A549 (cell line): ENCODE data around the gene HSPA4L.

Experiments used
- CHD4 ChIP-seq: fragments of 200-600 bp; sonication (generic); IDR thresholded peaks from 2 replicates; pipeline ENCODE4 v1.6.1; 2016; ENCODE audit warnings: antibody characterized with exemption, mild to moderate bottlenecking, borderline replicate concordance
- E2F6 ChIP-seq: IDR thresholded peaks from 2 replicates; pipeline ENCODE4 v1.6.1; 2012; ENCODE audit warnings: low read depth, borderline replicate concordance
- EP300 ChIP-seq, 2 experiments: fragments of >200 bp; sonication (Bioruptor Twin); formaldehyde crosslinking; IDR thresholded peaks; 2 replicates in 1 of 2; 3 replicates in 1 of 2; pipeline ENCODE4 v1.6.1; 2016 to 2017
- HOXA7 ChIP-seq: fragments of 250-450 bp; sonication (Bioruptor Pico); IDR thresholded peaks from 2 replicates; pipeline ENCODE4 v1.5.0; 2020; ENCODE audit warnings: mild to moderate bottlenecking, moderate library complexity
- MYC ChIP-seq: IDR thresholded peaks from 2 replicates; pipeline ENCODE4 v1.6.1; 2012; ENCODE audit warnings: mild to moderate bottlenecking, inconsistent platforms, low read length, improper control_type of control experiment, borderline replicate concordance
- POLR2A ChIP-seq: IDR thresholded peaks from 2 replicates; pipeline ENCODE4 v1.6.1; 2012; ENCODE audit warnings: mild to moderate bottlenecking, low read length
- RAD21 ChIP-seq, 2 experiments: fragments of >200 bp in 1 of 2; sonication (Bioruptor Twin) in 1 of 2; formaldehyde crosslinking in 1 of 2; IDR thresholded peaks in 1 of 2; conservative IDR thresholded peaks in 1 of 2; 2 replicates in 1 of 2; 3 replicates in 1 of 2; pipeline ENCODE4 v1.6.1; 2012 to 2018; ENCODE audit warnings: inconsistent platforms in 1 of 2
- SMC3 ChIP-seq: fragments of >200 bp; sonication (Bioruptor Twin); formaldehyde crosslinking; IDR thresholded peaks from 3 replicates; pipeline ENCODE4 v1.6.1; 2018; ENCODE audit warnings: inconsistent platforms
- TFCP2L1 ChIP-seq: fragments of 250-450 bp; sonication (Bioruptor Pico); IDR thresholded peaks from 2 replicates; pipeline ENCODE4 v1.5.0; 2021; ENCODE audit warnings: mild to moderate bottlenecking
- ZFP36 ChIP-seq: fragments of 450-650 bp; IDR thresholded peaks from 2 replicates; pipeline ENCODE4 v1.6.1; 2014; ENCODE audit warnings: borderline replicate concordance; ENCODE audit not compliant: partially characterized antibody
- TF ChIP-seq, protein P1 (sequence below): fragments of 150-350 bp; IDR thresholded peaks from 2 replicates; pipeline ENCODE4 v1.6.1; 2014; ENCODE audit warnings: low read depth, mild to moderate bottlenecking, low read length
- TF ChIP-seq, protein P2 (sequence below): fragments of 200-600 bp; sonication (generic); IDR thresholded peaks from 2 replicates; pipeline ENCODE4 v1.6.1; 2016; ENCODE audit warnings: antibody characterized with exemption, mild to moderate bottlenecking, moderate library complexity
- TF ChIP-seq, protein P3 (sequence below): fragments of >200 bp; sonication (Bioruptor Twin); formaldehyde crosslinking; IDR thresholded peaks from 3 replicates; pipeline ENCODE4 v1.5.1; 2016

- TF ChIP-seq HOXA7 = no peak
- no peak for TF ChIP-seq SMC3
- TF ChIP-seq POLR2A = no peak
- TF ChIP-seq, protein P1, sequence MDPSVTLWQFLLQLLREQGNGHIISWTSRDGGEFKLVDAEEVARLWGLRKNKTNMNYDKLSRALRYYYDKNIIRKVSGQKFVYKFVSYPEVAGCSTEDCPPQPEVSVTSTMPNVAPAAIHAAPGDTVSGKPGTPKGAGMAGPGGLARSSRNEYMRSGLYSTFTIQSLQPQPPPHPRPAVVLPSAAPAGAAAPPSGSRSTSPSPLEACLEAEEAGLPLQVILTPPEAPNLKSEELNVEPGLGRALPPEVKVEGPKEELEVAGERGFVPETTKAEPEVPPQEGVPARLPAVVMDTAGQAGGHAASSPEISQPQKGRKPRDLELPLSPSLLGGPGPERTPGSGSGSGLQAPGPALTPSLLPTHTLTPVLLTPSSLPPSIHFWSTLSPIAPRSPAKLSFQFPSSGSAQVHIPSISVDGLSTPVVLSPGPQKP = no peak
- TF ChIP-seq, protein P2, sequence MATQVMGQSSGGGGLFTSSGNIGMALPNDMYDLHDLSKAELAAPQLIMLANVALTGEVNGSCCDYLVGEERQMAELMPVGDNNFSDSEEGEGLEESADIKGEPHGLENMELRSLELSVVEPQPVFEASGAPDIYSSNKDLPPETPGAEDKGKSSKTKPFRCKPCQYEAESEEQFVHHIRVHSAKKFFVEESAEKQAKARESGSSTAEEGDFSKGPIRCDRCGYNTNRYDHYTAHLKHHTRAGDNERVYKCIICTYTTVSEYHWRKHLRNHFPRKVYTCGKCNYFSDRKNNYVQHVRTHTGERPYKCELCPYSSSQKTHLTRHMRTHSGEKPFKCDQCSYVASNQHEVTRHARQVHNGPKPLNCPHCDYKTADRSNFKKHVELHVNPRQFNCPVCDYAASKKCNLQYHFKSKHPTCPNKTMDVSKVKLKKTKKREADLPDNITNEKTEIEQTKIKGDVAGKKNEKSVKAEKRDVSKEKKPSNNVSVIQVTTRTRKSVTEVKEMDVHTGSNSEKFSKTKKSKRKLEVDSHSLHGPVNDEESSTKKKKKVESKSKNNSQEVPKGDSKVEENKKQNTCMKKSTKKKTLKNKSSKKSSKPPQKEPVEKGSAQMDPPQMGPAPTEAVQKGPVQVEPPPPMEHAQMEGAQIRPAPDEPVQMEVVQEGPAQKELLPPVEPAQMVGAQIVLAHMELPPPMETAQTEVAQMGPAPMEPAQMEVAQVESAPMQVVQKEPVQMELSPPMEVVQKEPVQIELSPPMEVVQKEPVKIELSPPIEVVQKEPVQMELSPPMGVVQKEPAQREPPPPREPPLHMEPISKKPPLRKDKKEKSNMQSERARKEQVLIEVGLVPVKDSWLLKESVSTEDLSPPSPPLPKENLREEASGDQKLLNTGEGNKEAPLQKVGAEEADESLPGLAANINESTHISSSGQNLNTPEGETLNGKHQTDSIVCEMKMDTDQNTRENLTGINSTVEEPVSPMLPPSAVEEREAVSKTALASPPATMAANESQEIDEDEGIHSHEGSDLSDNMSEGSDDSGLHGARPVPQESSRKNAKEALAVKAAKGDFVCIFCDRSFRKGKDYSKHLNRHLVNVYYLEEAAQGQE = no peak
- TF ChIP-seq, protein P3, sequence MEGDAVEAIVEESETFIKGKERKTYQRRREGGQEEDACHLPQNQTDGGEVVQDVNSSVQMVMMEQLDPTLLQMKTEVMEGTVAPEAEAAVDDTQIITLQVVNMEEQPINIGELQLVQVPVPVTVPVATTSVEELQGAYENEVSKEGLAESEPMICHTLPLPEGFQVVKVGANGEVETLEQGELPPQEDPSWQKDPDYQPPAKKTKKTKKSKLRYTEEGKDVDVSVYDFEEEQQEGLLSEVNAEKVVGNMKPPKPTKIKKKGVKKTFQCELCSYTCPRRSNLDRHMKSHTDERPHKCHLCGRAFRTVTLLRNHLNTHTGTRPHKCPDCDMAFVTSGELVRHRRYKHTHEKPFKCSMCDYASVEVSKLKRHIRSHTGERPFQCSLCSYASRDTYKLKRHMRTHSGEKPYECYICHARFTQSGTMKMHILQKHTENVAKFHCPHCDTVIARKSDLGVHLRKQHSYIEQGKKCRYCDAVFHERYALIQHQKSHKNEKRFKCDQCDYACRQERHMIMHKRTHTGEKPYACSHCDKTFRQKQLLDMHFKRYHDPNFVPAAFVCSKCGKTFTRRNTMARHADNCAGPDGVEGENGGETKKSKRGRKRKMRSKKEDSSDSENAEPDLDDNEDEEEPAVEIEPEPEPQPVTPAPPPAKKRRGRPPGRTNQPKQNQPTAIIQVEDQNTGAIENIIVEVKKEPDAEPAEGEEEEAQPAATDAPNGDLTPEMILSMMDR = no peak
- TF ChIP-seq CHD4 = no peak
- TF ChIP-seq EP300 (IDR thresholded peaks at IDR 0.05) = no peak
- no peak for TF ChIP-seq TFCP2L1 (CRISPR knock-in tag)
- TF ChIP-seq ZFP36 = no peak
- TF ChIP-seq RAD21 (conservative IDR thresholded peaks at IDR 0.05 in 1 of 2, IDR thresholded peaks at IDR 0.05 in 1 of 2) = no peak
- no peak for TF ChIP-seq E2F6
- no peak for TF ChIP-seq MYC
These were observed 47.1 kb upstream of the HSPA4L start for GRCh38 chr4:127734976-127735375.
